HG03175 (cell line): Measurements from ENCODE around the gene CTNND2.

Experiments
- ATAC-seq: cut with Tn5 transposase; IDR thresholded peaks from one replicate; pipeline ENCODE4 v1.9.1; 2021; ENCODE audit warnings: mild to moderate bottlenecking, moderate library complexity; ENCODE audit not compliant: unreplicated experiment

CTNND2 gene

GRCh38 chr5:11277323-11277722, 626.9 kb downstream of the CTNND2 start:
- no peak for ATAC-seq

- no peak for ATAC-seq
Observed at GRCh38 chr5:11273180-11273903, 630.9 kb downstream of the CTNND2 start.

- ATAC-seq = no peak
Observed at GRCh38 chr5:11269515-11269914, 634.7 kb downstream of the CTNND2 start.

- ATAC-seq = no peak
Observed at GRCh38 chr5:11268891-11269290, 635.4 kb downstream of the CTNND2 start.

- no peak for ATAC-seq
Observed at GRCh38 chr5:11266331-11266730, 637.9 kb downstream of the CTNND2 start.

- no peak for ATAC-seq
Observed at GRCh38 chr5:11261241-11261640, 643.0 kb downstream of the CTNND2 start.

GRCh38 chr5:11258001-11258400, 646.2 kb downstream of the CTNND2 start:
- no peak for ATAC-seq

- no peak for ATAC-seq
Observed at GRCh38 chr5:11252523-11252922, 651.7 kb downstream of the CTNND2 start.

GRCh38 chr5:11252075-11252474, 652.2 kb downstream of the CTNND2 start:
- no peak for ATAC-seq

GRCh38 chr5:11251247-11251646, 653.0 kb downstream of the CTNND2 start:
- ATAC-seq = no peak

GRCh38 chr5:11248966-11249365, 655.3 kb downstream of the CTNND2 start:
- no peak for ATAC-seq

- ATAC-seq = no peak
Observed at GRCh38 chr5:11247224-11247623, 657.0 kb downstream of the CTNND2 start.

GRCh38 chr5:11240293-11241190, 663.7 kb downstream of the CTNND2 start:
- ATAC-seq = no peak

GRCh38 chr5:11239261-11240015, 664.8 kb downstream of the CTNND2 start:
- ATAC-seq = no peak

GRCh38 chr5:11234501-11234911, 669.7 kb downstream of the CTNND2 start:
- no peak for ATAC-seq

- ATAC-seq = no peak
Observed at GRCh38 chr5:11230890-11231289, 673.4 kb downstream of the CTNND2 start.

GRCh38 chr5:11227064-11227463, 677.2 kb downstream of the CTNND2 start:
- no peak for ATAC-seq

GRCh38 chr5:11224436-11225187, 679.6 kb downstream of the CTNND2 start:
- no peak for ATAC-seq

GRCh38 chr5:11222169-11222568, 682.1 kb downstream of the CTNND2 start:
- ATAC-seq = no peak

- ATAC-seq = no peak
Observed at GRCh38 chr5:11214864-11215644, 689.2 kb downstream of the CTNND2 start.
